Stomach (tissue), 4 donors: ENCODE measurements around the gene ANGEL1.

Experiments used
- POLR2A ChIP-seq, 4 donors: fragments of 450-650 bp; IDR thresholded peaks; one replicate each; pipeline ENCODE4 v1.6.1; 2016; ENCODE audit warnings: antibody characterized with exemption in 4 of 4, control low read depth in 2 of 4, mild to moderate bottlenecking in 1 of 4, moderate library complexity in 1 of 4
- POLR2AphosphoS5 ChIP-seq, 3 donors: sonication (generic); formaldehyde crosslinking; IDR thresholded peaks; one replicate each; pipeline ENCODE4 v1.6.1; 2016; ENCODE audit warnings: antibody characterized with exemption in 3 of 3
- TF ChIP-seq, protein P1 (sequence below), 7 experiments: fragments of 450-650 bp in 4 of 7; fragments of 200-600 bp in 3 of 7; sonication (generic) in 3 of 7; IDR thresholded peaks; one replicate each; pipeline ENCODE4 v1.5.1; 2016 to 2019; ENCODE audit warnings: antibody characterized with exemption in 7 of 7, control low read depth in 2 of 7, mild to moderate bottlenecking in 1 of 7

DNA sequence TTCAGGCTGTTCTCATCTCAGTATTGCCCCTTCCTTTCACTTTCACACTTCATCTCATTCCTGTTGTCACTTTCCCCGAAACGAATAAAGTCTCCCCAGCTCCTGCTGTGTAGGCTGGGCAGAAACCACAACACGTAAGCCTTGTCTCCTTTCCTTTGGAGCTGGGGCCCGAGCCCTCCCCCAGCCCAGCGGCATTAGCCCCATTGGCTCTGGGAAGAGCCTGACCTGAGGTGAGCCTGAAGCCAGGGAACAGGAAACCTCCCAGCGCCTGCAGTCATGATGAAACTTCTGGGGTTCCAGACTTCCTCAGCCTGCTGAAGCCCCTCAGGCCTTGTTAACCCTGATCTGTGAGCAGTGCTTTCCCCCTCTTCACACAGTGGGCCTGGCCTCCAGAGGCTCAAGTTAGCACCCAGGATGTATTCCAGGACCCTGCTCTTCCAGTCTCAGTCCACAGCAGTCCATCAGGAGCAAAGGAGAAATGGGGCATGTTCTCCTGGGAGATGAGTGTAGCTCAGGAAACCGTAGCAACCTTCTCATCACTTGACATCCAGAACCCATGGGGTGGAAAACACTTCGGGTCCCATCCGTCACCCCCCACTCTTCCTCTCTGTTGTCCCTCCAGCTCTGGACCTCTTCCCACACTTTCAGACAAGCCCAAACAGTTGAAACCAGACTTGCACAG is 29.7 kb downstream of the ANGEL1 start:
- TF ChIP-seq, protein P1, sequence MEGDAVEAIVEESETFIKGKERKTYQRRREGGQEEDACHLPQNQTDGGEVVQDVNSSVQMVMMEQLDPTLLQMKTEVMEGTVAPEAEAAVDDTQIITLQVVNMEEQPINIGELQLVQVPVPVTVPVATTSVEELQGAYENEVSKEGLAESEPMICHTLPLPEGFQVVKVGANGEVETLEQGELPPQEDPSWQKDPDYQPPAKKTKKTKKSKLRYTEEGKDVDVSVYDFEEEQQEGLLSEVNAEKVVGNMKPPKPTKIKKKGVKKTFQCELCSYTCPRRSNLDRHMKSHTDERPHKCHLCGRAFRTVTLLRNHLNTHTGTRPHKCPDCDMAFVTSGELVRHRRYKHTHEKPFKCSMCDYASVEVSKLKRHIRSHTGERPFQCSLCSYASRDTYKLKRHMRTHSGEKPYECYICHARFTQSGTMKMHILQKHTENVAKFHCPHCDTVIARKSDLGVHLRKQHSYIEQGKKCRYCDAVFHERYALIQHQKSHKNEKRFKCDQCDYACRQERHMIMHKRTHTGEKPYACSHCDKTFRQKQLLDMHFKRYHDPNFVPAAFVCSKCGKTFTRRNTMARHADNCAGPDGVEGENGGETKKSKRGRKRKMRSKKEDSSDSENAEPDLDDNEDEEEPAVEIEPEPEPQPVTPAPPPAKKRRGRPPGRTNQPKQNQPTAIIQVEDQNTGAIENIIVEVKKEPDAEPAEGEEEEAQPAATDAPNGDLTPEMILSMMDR (IDR thresholded peaks at IDR 0.05), result no peak
- no peak for TF ChIP-seq POLR2AphosphoS5 (IDR thresholded peaks at IDR 0.05)
- TF ChIP-seq POLR2A (IDR thresholded peaks at IDR 0.05), result no peak
